T follicular helper cell (primary cell): ENCODE data around the gene SWT1.
"Not testable (repeated sequence)": the region's sequence is repeated elsewhere in the genome, so short reads cannot be mapped to it uniquely, and the experiment has no call there.

Experiments
- DNase-seq: peaks from one replicate; pipeline ENCODE4 v3.0.0-alpha.2; 2020; ENCODE audit warnings: low read depth

The SWT1 gene

GRCh38 chr1:185166106-185166505, 9.1 kb downstream of the SWT1 start:
- DNase-seq = no peak

DNA sequence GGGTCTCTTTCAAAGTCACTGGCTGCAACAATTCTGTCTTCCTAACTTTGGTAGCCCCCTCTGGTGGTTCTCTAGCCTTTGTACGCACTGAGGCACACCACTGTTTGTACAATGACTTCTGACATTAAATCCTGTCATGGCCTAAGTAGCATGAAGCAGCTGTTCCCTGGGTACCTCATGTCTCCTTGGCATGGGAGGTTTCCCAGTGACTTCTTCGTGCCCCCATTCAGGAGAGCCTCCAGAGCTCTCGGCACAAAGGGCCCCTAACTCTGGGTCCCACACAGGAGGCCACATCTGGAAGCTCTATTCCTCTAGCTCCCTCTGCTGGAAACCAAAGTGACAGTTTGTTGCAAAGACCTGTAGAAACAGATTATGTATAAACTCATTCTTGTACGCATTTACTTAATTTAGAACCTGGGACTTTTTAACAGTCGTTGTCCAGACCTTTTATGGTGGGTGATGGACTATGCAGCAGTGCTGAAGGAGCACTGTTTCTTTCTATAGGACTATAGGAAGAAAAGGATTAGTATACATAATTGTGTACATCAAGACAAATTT, 13.4 kb downstream of the SWT1 start:
- DNase-seq = no peak

- no peak for DNase-seq
Observed at GRCh38 chr1:185193756-185194155, 36.8 kb downstream of the SWT1 start.

DNA sequence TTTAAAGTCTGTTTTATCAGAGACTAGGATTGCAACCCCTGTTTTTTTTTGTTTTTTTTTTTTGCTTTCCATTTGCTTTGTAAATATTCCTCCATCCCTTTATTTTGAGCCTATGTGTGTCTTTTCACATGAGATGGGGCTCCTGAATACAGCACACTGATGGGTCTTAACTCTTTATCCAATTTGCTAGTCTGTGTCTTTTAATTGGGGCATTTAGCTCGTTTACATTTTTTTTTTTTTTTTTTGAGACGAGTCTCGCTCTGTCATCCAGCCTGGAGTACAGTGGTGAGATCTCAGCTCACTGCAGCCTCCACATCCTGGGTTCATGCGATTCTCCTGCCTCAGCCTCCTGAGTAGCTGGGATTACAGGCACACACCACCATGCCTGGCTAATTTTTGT, 41.7 kb downstream of the SWT1 start:
- not testable (repeated sequence) for DNase-seq

GRCh38 chr1:185200889-185201288, 43.9 kb downstream of the SWT1 start:
- no peak for DNase-seq

DNA sequence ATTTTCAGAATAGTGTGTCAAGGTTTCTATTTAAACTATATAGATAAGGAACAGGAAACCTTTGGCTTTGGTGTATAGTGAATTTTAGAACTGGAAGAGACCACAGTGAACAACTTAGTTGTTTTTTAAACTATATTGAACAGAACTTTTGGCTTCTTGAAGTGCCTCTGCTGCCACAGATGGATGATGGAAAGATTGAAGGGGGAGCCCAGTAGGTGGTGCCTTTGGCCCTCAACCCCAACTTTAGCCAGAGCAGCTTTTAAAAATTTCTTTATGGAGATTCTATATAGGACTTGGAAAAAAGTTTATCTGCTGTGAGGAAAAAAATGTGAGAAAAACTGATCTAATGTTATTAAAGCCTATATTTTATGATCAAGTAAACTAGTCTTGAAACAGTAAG, 50.2 kb downstream of the SWT1 start:
- DNase-seq = no peak

DNA sequence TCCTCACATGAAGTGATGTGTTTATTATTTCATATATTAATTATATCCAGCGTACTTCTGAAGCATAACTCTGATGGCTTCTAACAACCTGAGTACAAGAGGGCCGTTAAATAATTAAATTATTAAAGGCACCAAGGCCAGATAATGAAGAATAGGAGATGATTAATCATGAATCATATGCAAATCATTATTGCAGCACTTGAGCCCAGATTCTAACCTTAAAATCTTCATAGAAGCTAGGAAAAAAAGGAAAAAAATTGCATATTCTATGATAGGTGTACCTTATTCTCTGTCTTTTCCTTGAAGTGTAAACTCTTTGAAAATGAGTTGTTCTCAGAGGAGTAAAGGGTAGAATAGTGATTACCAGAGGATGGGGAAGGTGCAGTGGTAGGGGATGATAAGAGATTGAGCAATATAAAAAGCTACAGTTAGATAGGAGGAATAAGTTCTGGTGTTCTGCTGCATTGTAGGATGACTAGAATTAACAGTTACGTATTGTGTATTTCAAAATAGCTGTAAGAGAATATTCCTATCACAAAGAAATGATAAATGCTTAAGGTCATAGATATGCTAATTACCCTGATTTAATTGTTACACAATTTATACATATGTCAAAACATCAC, 51.1 kb downstream of the SWT1 start:
- DNase-seq = no peak

DNA sequence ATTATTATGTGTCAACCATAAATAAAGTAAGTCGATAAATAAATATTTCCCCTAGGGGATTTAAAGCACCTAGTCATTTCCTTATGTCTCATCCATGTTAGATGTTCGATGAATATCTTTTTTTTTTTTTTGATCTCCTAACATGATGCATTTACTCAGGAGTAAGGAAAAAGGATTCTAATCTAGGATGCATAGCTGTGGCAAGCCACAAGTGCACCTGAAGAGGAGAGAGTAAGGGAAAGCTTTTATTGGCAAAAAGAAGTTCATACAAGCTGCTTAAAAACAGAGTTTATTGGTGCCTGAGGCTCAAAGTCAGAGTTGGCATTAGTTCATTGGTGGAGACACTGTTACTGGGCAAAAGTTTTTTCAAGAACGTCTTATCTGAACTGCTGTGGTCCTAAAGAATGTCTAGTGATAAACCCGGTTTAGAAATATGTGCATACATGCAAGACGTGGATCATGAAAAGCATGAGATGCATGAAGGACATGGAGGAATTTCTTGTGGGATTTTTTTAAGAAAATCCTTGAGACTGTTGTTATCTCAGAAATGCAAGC, 51.7 kb downstream of the SWT1 start:
- no peak for DNase-seq

- not testable (repeated sequence) for DNase-seq
Observed at GRCh38 chr1:185209357-185209756, 52.4 kb downstream of the SWT1 start.

DNA sequence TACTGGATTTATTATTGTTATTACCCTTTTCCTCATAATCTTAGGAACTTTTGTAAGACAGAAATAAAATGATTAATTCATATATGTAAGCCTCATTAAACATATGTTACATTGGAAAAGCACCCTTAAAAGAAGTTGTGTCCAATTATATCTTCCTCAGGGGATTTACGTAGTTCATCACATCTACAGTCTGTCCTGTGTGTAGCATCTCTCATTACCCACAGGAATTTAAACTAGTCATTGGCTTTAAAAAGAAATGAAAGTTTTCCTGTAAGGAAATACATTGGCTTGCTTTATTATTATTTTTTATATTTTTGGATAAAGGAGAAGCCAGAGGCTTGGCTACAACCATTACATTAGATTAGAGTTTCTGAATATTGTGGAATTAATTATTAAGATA, 56.1 kb downstream of the SWT1 start:
- DNase-seq = no peak

GRCh38 chr1:185215911-185216310, 58.9 kb downstream of the SWT1 start:
- DNase-seq = no peak

DNA sequence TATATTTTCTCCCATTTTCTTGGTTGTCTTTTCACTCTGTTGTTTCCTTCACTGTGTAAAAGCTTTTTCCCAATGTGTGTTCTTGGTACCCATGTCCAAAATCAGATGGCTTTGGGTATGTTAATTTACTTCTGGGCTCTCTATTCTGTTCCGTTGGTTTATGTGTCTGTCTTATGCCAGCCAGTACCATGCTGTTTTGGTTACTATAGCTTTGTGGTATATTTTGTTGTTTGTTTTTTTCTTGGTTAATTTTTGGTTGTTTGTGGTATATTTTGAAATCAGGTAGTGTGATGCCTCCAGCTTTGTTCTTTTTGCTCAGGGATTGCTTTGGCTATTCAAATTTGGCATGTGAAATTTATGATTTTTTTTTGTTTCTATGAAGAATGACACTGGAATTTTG, 67.2 kb downstream of the SWT1 start:
- DNase-seq = no peak

DNA sequence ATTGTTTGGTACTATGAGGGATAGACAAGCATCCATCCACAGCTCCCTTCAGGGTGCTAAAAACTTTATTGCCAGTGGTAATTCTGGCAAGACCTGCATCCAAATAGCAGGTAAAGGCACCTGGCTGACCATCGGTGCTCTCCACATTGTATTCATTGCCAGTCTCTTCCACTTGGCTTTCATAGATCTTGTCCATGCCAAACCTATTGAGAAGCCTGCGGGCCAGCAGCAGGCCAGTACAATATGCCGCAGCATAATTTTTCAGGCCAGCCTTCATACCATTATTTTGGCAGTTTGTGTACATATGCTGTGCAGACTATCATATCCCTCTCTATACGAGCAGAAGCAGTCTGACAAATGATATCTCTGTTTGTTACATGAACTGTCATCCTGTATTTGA, 70.2 kb downstream of the SWT1 start:
- no peak for DNase-seq

DNA sequence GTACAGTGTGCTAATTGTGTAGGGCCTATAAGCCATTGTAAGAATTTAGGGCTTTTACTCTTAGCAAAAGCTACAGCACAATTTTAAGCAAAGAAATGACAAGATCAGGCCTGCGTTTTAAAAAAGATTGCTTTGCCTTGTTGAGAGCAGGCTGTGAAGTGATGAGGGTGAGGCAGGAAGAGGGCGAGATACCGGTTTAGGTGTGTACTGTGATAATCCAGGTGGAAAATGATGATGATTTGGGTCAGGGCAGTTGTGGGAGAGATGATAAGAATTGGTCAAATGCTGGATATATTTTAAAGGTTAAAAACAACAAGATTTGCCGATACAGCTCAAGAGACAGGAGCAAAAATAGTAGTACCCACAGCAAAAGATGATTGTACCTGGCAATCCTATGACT, 72.0 kb downstream of the SWT1 start:
- no peak for DNase-seq

DNA sequence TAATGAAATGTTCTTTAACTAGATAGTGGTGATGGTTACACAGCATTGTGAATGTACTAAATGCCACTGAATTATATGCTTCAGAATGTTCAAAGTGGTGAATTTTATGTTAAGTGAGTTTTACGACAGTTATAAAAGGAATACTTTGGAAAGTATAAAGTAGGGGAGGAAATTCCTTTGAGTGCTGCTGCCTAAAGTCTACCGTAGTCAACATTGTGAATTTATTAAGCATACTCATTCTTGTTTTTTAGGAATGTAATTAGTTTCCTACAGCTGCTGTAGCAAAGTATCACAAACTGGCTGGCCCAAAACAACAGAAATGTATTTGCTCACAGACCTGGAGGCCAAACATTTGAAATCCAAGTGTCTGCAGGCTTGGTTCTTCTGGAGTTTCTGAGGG, 73.0 kb downstream of the SWT1 start:
- no peak for DNase-seq

- no peak for DNase-seq
Observed at GRCh38 chr1:185232874-185233273, 75.9 kb downstream of the SWT1 start.

DNA sequence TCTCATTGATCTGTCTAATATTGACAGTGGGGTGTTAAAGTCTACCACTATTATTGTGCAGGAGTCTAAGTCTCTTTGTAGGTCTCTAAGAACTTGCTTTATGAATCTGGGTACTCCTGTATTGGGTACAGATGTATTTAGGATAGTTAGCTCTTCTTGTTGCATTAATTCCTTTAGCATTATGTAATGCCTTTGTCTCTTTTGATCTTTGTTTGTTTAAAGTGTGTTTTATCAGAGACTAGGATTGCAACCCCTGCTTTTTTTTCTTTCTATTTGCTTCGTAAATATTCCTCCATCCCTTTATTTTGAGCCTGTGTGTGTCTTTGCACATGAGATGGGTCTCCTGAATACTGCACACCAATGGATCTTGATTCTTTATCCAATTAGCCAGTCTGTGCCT, 77.2 kb downstream of the SWT1 start:
- not testable (repeated sequence) for DNase-seq

DNA sequence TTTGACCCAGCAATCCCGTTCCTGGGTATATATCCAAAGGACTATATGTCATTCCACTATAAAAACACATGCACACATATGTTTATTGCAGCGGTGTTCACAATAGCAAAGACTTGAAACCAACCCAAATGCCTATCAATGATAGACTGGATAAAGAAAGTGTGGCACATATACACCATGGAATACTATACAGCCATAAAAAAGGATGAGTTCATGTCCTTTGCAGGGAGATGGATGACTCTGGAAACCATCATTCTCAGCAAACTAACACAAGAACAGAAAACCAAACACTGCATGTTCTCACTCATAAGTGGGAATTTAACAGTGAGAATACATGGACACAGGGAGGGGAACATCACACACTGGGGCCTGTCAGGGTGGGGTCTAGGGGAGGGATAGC, 80.2 kb downstream of the SWT1 start:
- not testable (repeated sequence) for DNase-seq

GRCh38 chr1:185237661-185238060, 80.7 kb downstream of the SWT1 start:
- DNase-seq = no peak

GRCh38 chr1:185238447-185238846, 81.5 kb downstream of the SWT1 start:
- DNase-seq = no peak

GRCh38 chr1:185239861-185240260, 82.9 kb downstream of the SWT1 start:
- no peak for DNase-seq

GRCh38 chr1:185241127-185241526, 84.2 kb downstream of the SWT1 start:
- no peak for DNase-seq

- no peak for DNase-seq
Observed at GRCh38 chr1:185244015-185244747, 87.2 kb downstream of the SWT1 start.
